HepG2 (cell line): ENCODE data around the gene METTL26. TPM values are rescaled to one million over a fixed set of nuclear protein-coding genes. Genes with fewer than 3 reads are reported as not detected.

ENCODE experiments used
- DDIT3 ChIP-seq: sonication (generic); formaldehyde crosslinking; IDR thresholded peaks from 2 replicates; pipeline ENCODE4 v1.4.0; 2020; ENCODE audit warnings: mild to moderate bottlenecking, missing genetic modification reagents
- ELK4 ChIP-seq: sonication (generic); formaldehyde crosslinking; IDR thresholded peaks from 2 replicates; pipeline ENCODE4 v1.9.0; 2021; ENCODE audit warnings: missing genetic modification reagents, borderline replicate concordance
- FOSL1 ChIP-seq: sonication (generic); formaldehyde crosslinking; IDR thresholded peaks from 2 replicates; pipeline ENCODE4 v1.9.0; 2021; ENCODE audit warnings: missing genetic modification reagents, borderline replicate concordance
- HNF4G ChIP-seq, 2 experiments: sonication (generic) in 1 of 2; formaldehyde crosslinking in 1 of 2; IDR thresholded peaks; 2 replicates each; pipeline versions ENCODE4 v1.4.0 to v1.6.1; 2011 to 2020; ENCODE audit warnings: borderline replicate concordance in 2 of 2, low read depth in 2 of 2, mild to moderate bottlenecking in 2 of 2, low read length in 1 of 2, missing genetic modification reagents in 1 of 2, moderate library complexity in 1 of 2
- KDM5B ChIP-seq: sonication (generic); formaldehyde crosslinking; IDR thresholded peaks from 2 replicates; pipeline ENCODE4 v1.4.0; 2020; ENCODE audit warnings: missing genetic modification reagents, mild to moderate bottlenecking, borderline replicate concordance
- MEF2D ChIP-seq: sonication (generic); formaldehyde crosslinking; IDR thresholded peaks from 2 replicates; pipeline ENCODE4 v1.5.1; 2020; ENCODE audit warnings: mild to moderate bottlenecking, missing genetic modification reagents
- NONO ChIP-seq, 2 experiments: fragments of 450-650 bp in 1 of 2; sonication (generic) in 1 of 2; formaldehyde crosslinking in 1 of 2; IDR thresholded peaks in 1 of 2; conservative IDR thresholded peaks in 1 of 2; 2 replicates each; pipeline versions ENCODE4 v1.6.1 to v1.8.0; 2017 to 2022; ENCODE audit warnings: mild to moderate bottlenecking in 1 of 2, missing genetic modification reagents in 1 of 2, moderate library complexity in 1 of 2
- PHF21A ChIP-seq: sonication (generic); formaldehyde crosslinking; IDR thresholded peaks from 2 replicates; pipeline ENCODE4 v1.5.0; 2020; ENCODE audit warnings: mild to moderate bottlenecking, missing genetic modification reagents
- POLR2G ChIP-seq: fragments of 200-400 bp; formaldehyde crosslinking; IDR thresholded peaks from 2 replicates; pipeline ENCODE4 v1.6.1; 2018; ENCODE audit warnings: mild to moderate bottlenecking, low read depth, low read length, moderate library complexity
- RBAK ChIP-seq: sonication (generic); formaldehyde crosslinking; IDR thresholded peaks from 2 replicates; pipeline ENCODE4 v1.5.1; 2020; ENCODE audit warnings: mild to moderate bottlenecking, missing genetic modification reagents
- SALL2 ChIP-seq: sonication (generic); formaldehyde crosslinking; IDR thresholded peaks from 2 replicates; pipeline ENCODE4 v1.8.1; 2023; ENCODE audit warnings: mild to moderate bottlenecking, missing genetic modification reagents, inconsistent platforms
- SYNCRIP ChIP-seq: fragments of 200-400 bp; formaldehyde crosslinking; IDR thresholded peaks from 2 replicates; pipeline ENCODE4 v1.6.1; 2018; ENCODE audit warnings: mild to moderate bottlenecking, low read depth, low read length; ENCODE audit not compliant: insufficient read depth
- TEAD3 ChIP-seq: optimal IDR thresholded peaks from 2 replicates; pipeline ENCODE3; 2016; ENCODE audit warnings: borderline replicate concordance
- ZBTB7A ChIP-seq: sonication (generic); formaldehyde crosslinking; IDR thresholded peaks from 2 replicates; pipeline ENCODE4 v1.8.0; 2022; ENCODE audit warnings: mild to moderate bottlenecking, missing genetic modification reagents
- ZNF121 ChIP-seq: sonication (generic); formaldehyde crosslinking; IDR thresholded peaks from 2 replicates; pipeline ENCODE4 v1.5.0; 2020; ENCODE audit warnings: mild to moderate bottlenecking, missing genetic modification reagents
- ZNF350 ChIP-seq: sonication (generic); formaldehyde crosslinking; IDR thresholded peaks from 2 replicates; pipeline ENCODE4 v1.4.0; 2020; ENCODE audit warnings: mild to moderate bottlenecking, low read depth, missing genetic modification reagents, borderline replicate concordance
- ZNF367 ChIP-seq: sonication (generic); formaldehyde crosslinking; IDR thresholded peaks from 2 replicates; pipeline ENCODE4 v1.4.0; 2020; ENCODE audit warnings: missing genetic modification reagents, borderline replicate concordance
- ZNF510 ChIP-seq: sonication (generic); formaldehyde crosslinking; IDR thresholded peaks from 2 replicates; pipeline ENCODE4 v1.4.0; 2020; ENCODE audit warnings: low read depth, mild to moderate bottlenecking, missing genetic modification reagents
- ZNF552 ChIP-seq: sonication (generic); formaldehyde crosslinking; IDR thresholded peaks from 2 replicates; pipeline ENCODE4 v1.9.0; 2022; ENCODE audit warnings: missing genetic modification reagents, mild to moderate bottlenecking, borderline replicate concordance
- ZNF652 ChIP-seq: IDR thresholded peaks from 2 replicates; pipeline ENCODE4 v1.6.1; 2016; ENCODE audit warnings: low read depth, borderline replicate concordance
- ZSCAN20 ChIP-seq: sonication (generic); formaldehyde crosslinking; IDR thresholded peaks from 2 replicates; pipeline ENCODE4 v1.4.0; 2020; ENCODE audit warnings: missing genetic modification reagents, mild to moderate bottlenecking, borderline replicate concordance
- polyA plus RNA-seq, 8 experiments: library from polyadenylated mRNA; depleted of rRNA in 3 of 8; stranded (reverse) in 7 of 8; unstranded in 1 of 8; fragments of >200 nt; fragmentation: Illumina TruSeq in 4 of 8; extraction: Trizol in 4 of 8; gene quantifications; 2 replicates each; pipeline versions ENCODE4 v1.2.1 to v1.2.3, GENCODE V29; 2011 to 2016; ENCODE audit warnings: low read depth in 4 of 8, missing spikeins in 1 of 8, mixed read lengths in 1 of 8; ENCODE audit not compliant: insufficient read depth in 1 of 8
- total RNA-seq, 5 experiments: library from RNA; depleted of rRNA; stranded (reverse); fragments of >200 nt; fragmentation: Illumina TruSeq; extraction: Trizol; gene quantifications; 2 replicates each; pipeline ENCODE4 v1.2.3, GENCODE V29; 2016; ENCODE audit warnings: low read depth in 1 of 5
- TF ChIP-seq, protein P1 (sequence below): sonication (generic); formaldehyde crosslinking; IDR thresholded peaks from 2 replicates; pipeline ENCODE4 v1.8.1; 2023; ENCODE audit warnings: mild to moderate bottlenecking, missing genetic modification reagents, borderline replicate concordance
- TF ChIP-seq, protein P2 (sequence below): sonication (generic); formaldehyde crosslinking; IDR thresholded peaks from 2 replicates; pipeline ENCODE4 v1.5.0; 2020; ENCODE audit warnings: missing genetic modification reagents, mild to moderate bottlenecking, borderline replicate concordance
- TF ChIP-seq, protein P3 (sequence below): sonication (generic); formaldehyde crosslinking; IDR thresholded peaks from 2 replicates; pipeline ENCODE4 v1.5.1; 2020; ENCODE audit warnings: mild to moderate bottlenecking, missing genetic modification reagents, moderate library complexity

Gene METTL26
- total and polyA plus RNA-seq, 2 of the 13 experiments (the other 11 are each of a cell fraction or from before 2014, with no cell fraction given) = 65.5 to 70.1 TPM

GRCh38 chr16:635573-636205 lies 416 bp downstream of the METTL26 start (continued):
- TF ChIP-seq DDIT3 (CRISPR knock-in tag) (no peak), SYNCRIP (no peak), ZNF121 (CRISPR knock-in tag) (0 out of 2 replicates have a peak, but pooled peaks have one; percentile 9), ZNF652 (no peak), HNF4G (IDR thresholded peaks at IDR 0.05; ENCODE audit: borderline replicate concordance, low read depth, low read length) (no peak), HNF4G (CRISPR knock-in tag; IDR thresholded peaks at IDR 0.05; ENCODE audit: borderline replicate concordance, low read depth) (no peak), FOSL1 (CRISPR knock-in tag) (no peak), ZNF510 (CRISPR knock-in tag) (0 out of 2 replicates have a peak, but pooled peaks have one; percentile 12), SALL2 (CRISPR knock-in tag) (0 out of 2 replicates have a peak, but pooled peaks have one; percentile 63), PHF21A (CRISPR knock-in tag) (peak; percentile 46; the same call in 1 of the 2 replicates), ZNF367 (CRISPR knock-in tag) (no peak), ZNF350 (CRISPR knock-in tag) (no peak), RBAK (CRISPR knock-in tag) (no peak), KDM5B (CRISPR knock-in tag) (no peak), MEF2D (CRISPR knock-in tag) (no peak), ZNF552 (CRISPR knock-in tag) (0 out of 2 replicates have a peak, but pooled peaks have one; percentile 73), ZSCAN20 (0 out of 2 replicates have a peak, but pooled peaks have one; percentile 49), TEAD3 (CRISPR knock-in tag) (no peak), ELK4 (CRISPR knock-in tag) (no peak), NONO (IDR thresholded peaks at IDR 0.05) (no peak), NONO (CRISPR knock-in tag; conservative IDR thresholded peaks at IDR 0.05) (no peak), POLR2G (no peak), ZBTB7A (no peak)
- TF ChIP-seq, protein P1, sequence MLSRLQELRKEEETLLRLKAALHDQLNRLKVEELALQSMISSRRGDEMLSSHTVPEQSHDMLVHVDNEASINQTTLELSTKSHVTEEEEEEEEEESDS = no peak
- TF ChIP-seq, protein P2, sequence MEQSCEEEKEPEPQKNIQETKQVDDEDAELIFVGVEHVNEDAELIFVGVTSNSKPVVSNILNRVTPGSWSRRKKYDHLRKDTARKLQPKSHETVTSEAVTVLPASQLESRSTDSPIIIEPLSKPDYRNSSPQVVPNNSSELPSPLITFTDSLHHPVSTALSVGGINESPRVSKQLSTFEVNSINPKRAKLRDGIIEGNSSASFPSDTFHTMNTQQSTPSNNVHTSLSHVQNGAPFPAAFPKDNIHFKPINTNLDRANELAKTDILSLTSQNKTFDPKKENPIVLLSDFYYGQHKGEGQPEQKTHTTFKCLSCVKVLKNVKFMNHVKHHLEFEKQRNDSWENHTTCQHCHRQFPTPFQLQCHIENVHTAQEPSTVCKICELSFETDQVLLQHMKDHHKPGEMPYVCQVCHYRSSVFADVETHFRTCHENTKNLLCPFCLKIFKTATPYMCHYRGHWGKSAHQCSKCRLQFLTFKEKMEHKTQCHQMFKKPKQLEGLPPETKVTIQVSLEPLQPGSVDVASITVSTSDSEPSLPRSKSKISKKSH (CRISPR knock-in tag) = peak; percentile 40; the same call in 1 of the 2 replicates
- TF ChIP-seq, protein P3, sequence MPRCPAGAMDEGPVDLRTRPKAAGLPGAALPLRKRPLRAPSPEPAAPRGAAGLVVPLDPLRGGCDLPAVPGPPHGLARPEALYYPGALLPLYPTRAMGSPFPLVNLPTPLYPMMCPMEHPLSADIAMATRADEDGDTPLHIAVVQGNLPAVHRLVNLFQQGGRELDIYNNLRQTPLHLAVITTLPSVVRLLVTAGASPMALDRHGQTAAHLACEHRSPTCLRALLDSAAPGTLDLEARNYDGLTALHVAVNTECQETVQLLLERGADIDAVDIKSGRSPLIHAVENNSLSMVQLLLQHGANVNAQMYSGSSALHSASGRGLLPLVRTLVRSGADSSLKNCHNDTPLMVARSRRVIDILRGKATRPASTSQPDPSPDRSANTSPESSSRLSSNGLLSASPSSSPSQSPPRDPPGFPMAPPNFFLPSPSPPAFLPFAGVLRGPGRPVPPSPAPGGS (CRISPR knock-in tag) = no peak
